Neutrophil (primary cell): Measurements from ENCODE around the gene RB1.

Source experiments
- H3K27ac ChIP-seq: fragments of 200-600 bp; sonication (generic); 2 replicates; pipeline ENCODE4 v1.5.1; 2016; ENCODE audit warnings: mild to moderate bottlenecking, moderate library complexity
- H3K27me3 ChIP-seq: fragments of 200-600 bp; sonication (generic); 2 replicates; pipeline ENCODE4 v1.6.0; 2016; ENCODE audit warnings: mild to moderate bottlenecking
- H3K36me3 ChIP-seq: fragments of 200-600 bp; sonication (generic); 2 replicates; pipeline ENCODE4 v1.5.1; 2017
- H3K4me1 ChIP-seq, 2 experiments: fragments of 200-600 bp in 1 of 2; sonication (generic) in 1 of 2; 1 replicate in 1 of 2; 2 replicates in 1 of 2; pipeline versions ENCODE4 v1.5.1 to v1.6.1; 2013 to 2016; ENCODE audit warnings: low read depth in 1 of 2, low read length in 1 of 2, mild to moderate bottlenecking in 1 of 2, moderate library complexity in 1 of 2; ENCODE audit not compliant: control insufficient read depth in 1 of 2, insufficient read depth in 1 of 2
- H3K4me3 ChIP-seq, 2 experiments: fragments of 200-600 bp in 1 of 2; sonication (generic) in 1 of 2; 1 replicate in 1 of 2; 2 replicates in 1 of 2; pipeline ENCODE4 v1.5.1; 2013 to 2016; ENCODE audit warnings: low read depth in 1 of 2, low read length in 1 of 2, mild to moderate bottlenecking in 1 of 2, moderate library complexity in 1 of 2
- H3K9me3 ChIP-seq: fragments of 200-600 bp; sonication (generic); 2 replicates; pipeline ENCODE4 v1.5.1; 2016
- CTCF ChIP-seq: fragments of 200-600 bp; sonication (generic); IDR thresholded peaks from 2 replicates; pipeline ENCODE4 v1.5.1; 2016; ENCODE audit warnings: antibody characterized with exemption

RB1 gene

GRCh38 chr13:48398450-48399095 lies 95.0 kb downstream of the RB1 start:
- no peak overlapping the region for H3K4me3 ChIP-seq
- no peaks in the 10 kb centered on the region for H3K27me3 ChIP-seq
- no peak for TF ChIP-seq CTCF
- no peaks in the 10 kb centered on the region for H3K9me3 ChIP-seq
- no peak overlapping the region for H3K27ac ChIP-seq
- peaks cover 29 to 41% of the 10 kb centered on the region in 2 experiments for H3K4me1 ChIP-seq
- H3K36me3 ChIP-seq, result no peaks in the 10 kb centered on the region

GRCh38 chr13:48400090-48400694 lies 96.6 kb downstream of the RB1 start:
- Histone ChIP-seq H3K4me1 (peaks cover 28 to 34% of the 10 kb centered on the region in 2 experiments), H3K9me3 (no peaks in the 10 kb centered on the region), H3K4me3 (no peak overlapping the region), H3K27ac (peak overlapping the region; percentile 22), H3K36me3 (no peaks in the 10 kb centered on the region), H3K27me3 (no peaks in the 10 kb centered on the region)
- no peak for TF ChIP-seq CTCF

- no peaks in the 10 kb centered on the region for H3K27me3 ChIP-seq
- no peaks in the 10 kb centered on the region for H3K36me3 ChIP-seq
- H3K27ac ChIP-seq, result peak overlapping the region; percentile 22
- no peak for TF ChIP-seq CTCF
- peaks cover 28 to 34% of the 10 kb centered on the region in 2 experiments for H3K4me1 ChIP-seq
- no peaks in the 10 kb centered on the region for H3K9me3 ChIP-seq
- no peak overlapping the region for H3K4me3 ChIP-seq
These were observed 97.3 kb downstream of the RB1 start for GRCh38 chr13:48400850-48401291.

- no peak overlapping the region for H3K4me3 ChIP-seq
- H3K27me3 ChIP-seq, result no peaks in the 10 kb centered on the region
- no peaks in the 10 kb centered on the region for H3K36me3 ChIP-seq
- TF ChIP-seq CTCF, result no peak
- H3K9me3 ChIP-seq, result no peaks in the 10 kb centered on the region
- H3K27ac ChIP-seq, result peak overlapping the region; percentile 22
- H3K4me1 ChIP-seq, result peaks cover 28 to 34% of the 10 kb centered on the region in 2 experiments
These were observed 97.9 kb downstream of the RB1 start for GRCh38 chr13:48401480-48401879.

GRCh38 chr13:48402325-48402932 lies 98.9 kb downstream of the RB1 start:
- Histone ChIP-seq H3K36me3 (no peaks in the 10 kb centered on the region), H3K4me3 (no peak overlapping the region), H3K9me3 (no peaks in the 10 kb centered on the region), H3K27ac (peak overlapping the region; percentile 76), H3K4me1 (peaks cover 28 to 34% of the 10 kb centered on the region in 2 experiments), H3K27me3 (no peaks in the 10 kb centered on the region)
- no peak for TF ChIP-seq CTCF
